ENCODE results near the gene PER3. TPM values are rescaled to one million over a fixed set of nuclear protein-coding genes. Genes with fewer than 3 reads are reported as not detected.

The PER3 gene
- 7.3 and 9.6 TPM in 2 replicates for total RNA-seq

GRCh38 chr1:7783826-7784491, at the start of gene PER3:
PER3 (plus strand) TSS chr1:7784291; CDS start chr1:7784878, 587 bp downstream.

GRCh38 chr1:7770997-7771822, 12.9 kb upstream of the PER3 start, which contains the start of gene VAMP3:
VAMP3 (plus strand) TSS chr1:7771296; CDS start chr1:7771384, 88 bp downstream.

DNA sequence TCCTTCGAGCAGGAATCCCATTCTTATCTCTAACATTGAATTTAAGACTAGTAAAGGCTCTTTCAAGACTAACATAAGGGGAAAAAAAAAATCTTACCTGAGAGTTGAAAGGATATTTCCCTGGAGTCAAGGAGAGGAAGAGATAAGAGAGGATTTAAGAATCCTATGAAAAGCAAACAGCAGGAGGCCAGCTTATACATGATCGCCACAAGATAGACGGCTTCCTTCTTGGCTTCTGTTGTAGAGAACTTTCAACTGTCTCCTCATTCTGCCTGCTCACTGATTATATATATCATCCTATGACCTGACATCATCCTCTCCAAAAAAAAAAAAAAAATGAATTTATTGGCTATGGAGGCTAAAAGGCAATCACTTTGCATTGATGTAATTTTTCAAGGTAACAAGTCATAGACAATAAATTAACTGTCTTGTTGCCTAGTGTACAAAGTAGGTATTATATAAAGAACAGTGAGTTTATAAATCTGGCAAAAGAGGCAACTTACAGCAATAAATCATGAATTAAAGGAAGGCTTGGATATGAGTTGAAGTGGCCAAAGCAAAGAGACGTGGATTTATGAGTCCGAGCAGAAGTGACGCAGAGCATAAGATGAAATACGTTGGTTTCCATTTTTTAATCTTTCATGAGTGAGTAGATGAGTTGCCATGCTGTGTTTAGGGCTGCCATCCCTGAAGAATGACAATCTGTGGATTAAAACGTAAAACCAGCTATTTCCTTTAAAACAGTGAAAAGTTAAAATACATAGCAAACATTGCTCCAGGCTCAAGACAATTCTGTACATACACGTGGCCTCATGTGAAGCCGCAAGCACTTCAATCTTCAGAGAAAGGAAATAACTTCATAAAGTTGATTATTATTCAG, 69.0 kb downstream of the PER3 start, which contains the start of gene UTS2:
TSS of gene UTS2 (minus strand) at position 262 of the 880 bp plus-strand sequence. CDS start at position 200, 62 bp downstream.

Other genes starting within 250 kb of the PER3 start
- gene VAMP3, start 13.0 kb upstream of the PER3 start, total RNA-seq = 96.1 and 117 TPM in 2 replicates
- not detected in 2 replicates for gene UTS2, start 68.8 kb downstream of the PER3 start, total RNA-seq
- 0.17 TPM in 1 of 2 replicates, not detected in the other for gene TNFRSF9, start 156.5 kb downstream of the PER3 start, total RNA-seq
- 185 and 323 TPM in 2 replicates for gene PARK7, start 177.4 kb downstream of the PER3 start, total RNA-seq
- 11.5 and 19.5 TPM in 2 replicates for gene ERRFI1, start 242.0 kb downstream of the PER3 start, total RNA-seq

Measured in smooth muscle cell of trachea (primary cell).